ENCODE data around the gene PLPP3. TPM values are rescaled to one million over a fixed set of nuclear protein-coding genes. Genes with fewer than 3 reads are reported as not detected.

The PLPP3 gene
- polyA plus RNA-seq (2012; ENCODE audit: insufficient read depth, insufficient read length, low read depth) = 0.85 TPM

- no peak; the same call in 1 of the 2 replicates for TF ChIP-seq CTCF (IDR thresholded peaks at IDR 0.05; ENCODE audit: low read depth, low read length)
- H3K4me1 ChIP-seq = no peaks in the 10 kb centered on the region
- peak within 1 kb of the TSS; percentile 52 for H3K4me3 ChIP-seq (ENCODE audit: low read depth, low read length)
- H3K27me3 ChIP-seq = peaks cover 39% of the 10 kb centered on the region
- H3K36me3 ChIP-seq = no peaks in the 10 kb centered on the region
- H3K9me3 ChIP-seq = no peaks in the 10 kb centered on the region
- DNase-seq = peak; percentile 28
Measured at GRCh38 chr1:56578963-56579875, at the start of gene PLPP3. PLPP3 (minus strand) TSS chr1:56579563; CDS start chr1:56579016, 547 bp downstream.

- Histone ChIP-seq H3K27me3 (no peaks in the 10 kb centered on the region), H3K36me3 (no peaks in the 10 kb centered on the region), H3K4me3 (ENCODE audit: low read depth, low read length) (no peak overlapping the region), H3K4me1 (no peaks in the 10 kb centered on the region), H3K9me3 (no peaks in the 10 kb centered on the region)
- TF ChIP-seq CTCF (IDR thresholded peaks at IDR 0.05; ENCODE audit: low read depth, low read length) = no peak
- DNase-seq = no peak
Measured at GRCh38 chr1:56627636-56628039, 48.3 kb upstream of the PLPP3 start.

GRCh38 chr1:56627019-56627635 is 47.8 kb upstream of the PLPP3 start:
- Histone ChIP-seq H3K9me3 (no peaks in the 10 kb centered on the region), H3K27me3 (no peaks in the 10 kb centered on the region), H3K36me3 (no peaks in the 10 kb centered on the region), H3K4me3 (ENCODE audit: low read depth, low read length) (no peak overlapping the region), H3K4me1 (no peaks in the 10 kb centered on the region)
- no peak for TF ChIP-seq CTCF (IDR thresholded peaks at IDR 0.05; ENCODE audit: low read depth, low read length)
- DNase-seq = no peak

- no peaks in the 10 kb centered on the region for H3K27me3 ChIP-seq
- no peaks in the 10 kb centered on the region for H3K4me1 ChIP-seq
- H3K36me3 ChIP-seq = no peaks in the 10 kb centered on the region
- DNase-seq = no peak
- no peak for TF ChIP-seq CTCF (IDR thresholded peaks at IDR 0.05; ENCODE audit: low read depth, low read length)
- H3K9me3 ChIP-seq = no peaks in the 10 kb centered on the region
- no peak overlapping the region for H3K4me3 ChIP-seq (ENCODE audit: low read depth, low read length)
Measured at GRCh38 chr1:56626546-56626945, 47.2 kb upstream of the PLPP3 start.

- no peak for DNase-seq
- Histone ChIP-seq H3K27me3 (no peaks in the 10 kb centered on the region), H3K9me3 (no peaks in the 10 kb centered on the region), H3K36me3 (no peaks in the 10 kb centered on the region), H3K4me3 (ENCODE audit: low read depth, low read length) (no peak overlapping the region), H3K4me1 (no peaks in the 10 kb centered on the region)
- no peak for TF ChIP-seq CTCF (IDR thresholded peaks at IDR 0.05; ENCODE audit: low read depth, low read length)
Measured at GRCh38 chr1:56625819-56626440, 46.6 kb upstream of the PLPP3 start.
